GM23338 (cell line): ENCODE data around the gene PDE4D. TPM values are rescaled to one million over a fixed set of nuclear protein-coding genes. Genes with fewer than 3 reads are reported as not detected.

Experiments used
- ATAC-seq: fragments of 200-7000 bp; cut with Tn5 transposase; 3 replicates; pipeline ENCODE4 v1.9.1; 2020
- DNase-seq: peaks from one replicate; pipeline ENCODE4 v3.0.0-alpha.2; 2015; ENCODE audit warnings: low spot score
- H2AFZ ChIP-seq: fragments of 200-600 bp; sonication (generic); 2 replicates; pipeline ENCODE4 v1.8.0; 2016; ENCODE audit warnings: antibody characterized with exemption, mild to moderate bottlenecking, moderate library complexity
- H3F3A ChIP-seq: fragments of 200-600 bp; sonication (generic); replicated peaks from 2 replicates; pipeline ENCODE4 v1.8.0; 2017; ENCODE audit warnings: antibody characterized with exemption, mixed run types, low read depth
- H3K27ac ChIP-seq: fragments of 200-600 bp; sonication (generic); 2 replicates; pipeline ENCODE4 v1.6.1; 2016; ENCODE audit warnings: low read depth
- H3K27me3 ChIP-seq: fragments of 200-600 bp; sonication (generic); 2 replicates; pipeline ENCODE4 v1.8.0; 2016; ENCODE audit warnings: mild to moderate bottlenecking, mixed run types, moderate library complexity; ENCODE audit not compliant: insufficient read depth
- H3K36me3 ChIP-seq: fragments of 200-600 bp; sonication (generic); 2 replicates; pipeline ENCODE4 v1.8.0; 2016; ENCODE audit warnings: mild to moderate bottlenecking; ENCODE audit not compliant: insufficient read depth
- H3K4me1 ChIP-seq: fragments of 200-600 bp; sonication (generic); 2 replicates; pipeline ENCODE4 v1.8.0; 2016; ENCODE audit warnings: mild to moderate bottlenecking, moderate library complexity; ENCODE audit not compliant: insufficient read depth
- H3K4me2 ChIP-seq: fragments of 200-600 bp; sonication (generic); 2 replicates; pipeline ENCODE4 v1.7.1; 2017; ENCODE audit warnings: mixed run types
- H3K4me3 ChIP-seq: fragments of 200-600 bp; sonication (generic); 2 replicates; pipeline ENCODE4 v1.6.1; 2016; ENCODE audit warnings: mixed run types
- H3K79me2 ChIP-seq: fragments of 200-600 bp; sonication (generic); replicated peaks from 2 replicates; pipeline ENCODE4 v1.8.0; 2017; ENCODE audit warnings: mild to moderate bottlenecking; ENCODE audit not compliant: insufficient read depth
- H3K9me2 ChIP-seq: fragments of 200-600 bp; sonication (generic); 2 replicates; pipeline ENCODE4 v1.8.0; 2017; ENCODE audit not compliant: insufficient read depth
- H4K20me1 ChIP-seq: fragments of 200-600 bp; sonication (generic); replicated peaks from 2 replicates; pipeline ENCODE4 v1.8.0; 2017; ENCODE audit warnings: mild to moderate bottlenecking; ENCODE audit not compliant: insufficient read depth
- H3K27ac Mint-ChIP-seq: 2 replicates; pipeline ENCODE4 v1.8.0; 2020; ENCODE audit warnings: inconsistent platforms, mild to moderate bottlenecking, moderate library complexity, mixed read lengths
- H3K27me3 Mint-ChIP-seq: 3 replicates; pipeline ENCODE4 v1.8.0; 2022; ENCODE audit warnings: low read depth, mild to moderate bottlenecking, moderate library complexity, mixed read lengths, inconsistent platforms; ENCODE audit not compliant: insufficient read depth, poor library complexity
- H3K36me3 Mint-ChIP-seq: 3 replicates; pipeline ENCODE4 v1.8.0; 2021; ENCODE audit warnings: low read depth, mild to moderate bottlenecking, inconsistent platforms, moderate library complexity, mixed read lengths
- H3K4me1 Mint-ChIP-seq: 3 replicates; pipeline ENCODE4 v1.8.0; 2020; ENCODE audit warnings: mild to moderate bottlenecking, inconsistent platforms, mixed read lengths
- H3K4me3 Mint-ChIP-seq: 3 replicates; pipeline ENCODE4 v1.8.0; 2021; ENCODE audit warnings: moderate library complexity, mild to moderate bottlenecking, inconsistent platforms, mixed read lengths
- H3K9me3 Mint-ChIP-seq: 3 replicates; pipeline ENCODE4 v1.8.0; 2020; ENCODE audit warnings: moderate library complexity, mild to moderate bottlenecking, inconsistent platforms, mixed read lengths
- ETS1 ChIP-seq: IDR thresholded peaks from 2 replicates; pipeline ENCODE4 v1.6.1; 2016; ENCODE audit warnings: antibody characterized with exemption
- EZH2 ChIP-seq: fragments of 200-600 bp; sonication (generic); IDR thresholded peaks from one replicate; pipeline ENCODE4 v1.8.0; 2017; ENCODE audit warnings: antibody characterized with exemption, mild to moderate bottlenecking, low read depth; ENCODE audit not compliant: unreplicated experiment
- EZH2phosphoT487 ChIP-seq: fragments of 200-600 bp; sonication (generic); IDR thresholded peaks from one replicate; pipeline ENCODE4 v1.8.1; 2018; ENCODE audit warnings: antibody characterized with exemption; ENCODE audit not compliant: unreplicated experiment
- JUNB ChIP-seq: IDR thresholded peaks from one replicate; pipeline ENCODE4 v1.6.1; 2016; ENCODE audit warnings: antibody characterized with exemption; ENCODE audit not compliant: unreplicated experiment
- NANOG ChIP-seq: IDR thresholded peaks from 2 replicates; pipeline ENCODE4 v1.6.1; 2016; ENCODE audit warnings: antibody characterized with exemption, borderline replicate concordance
- POLR2AphosphoS5 ChIP-seq: IDR thresholded peaks from 2 replicates; pipeline ENCODE4 v1.6.1; 2016; ENCODE audit warnings: antibody characterized with exemption, low read depth
- REST ChIP-seq: IDR thresholded peaks from one replicate; pipeline ENCODE4 v1.6.1; 2018; ENCODE audit warnings: antibody characterized with exemption; ENCODE audit not compliant: unreplicated experiment
- STAT1 ChIP-seq: IDR thresholded peaks from one replicate; pipeline ENCODE4 v1.6.1; 2016; ENCODE audit warnings: antibody characterized with exemption; ENCODE audit not compliant: unreplicated experiment
- ZNF114 ChIP-seq: fragments of 250-450 bp; sonication (Bioruptor Pico); IDR thresholded peaks from 2 replicates; pipeline ENCODE4 v1.5.0; 2020; ENCODE audit warnings: mild to moderate bottlenecking, moderate library complexity
- polyA plus RNA-seq: library from polyadenylated mRNA; unstranded; fragments of >200 nt; fragmentation: Nextera tagmentation; extraction: Ambion mirVana; gene quantifications from 2 replicates; pipeline ENCODE4 v1.2.1, GENCODE V29; 2016
- total RNA-seq: library from RNA; depleted of rRNA; stranded (reverse); fragments of >200 nt; shearing (Covaris generic); gene quantifications from 2 replicates; pipeline ENCODE4 v1.2.3, GENCODE V29; 2014
- TF ChIP-seq, protein P1 (sequence below), 2 experiments: fragments of 200-600 bp in 1 of 2; sonication (generic) in 1 of 2; conservative IDR thresholded peaks; 2 replicates each; pipeline versions ENCODE4 v1.5.1 to v1.6.1; 2016 to 2017; ENCODE audit warnings: antibody characterized with exemption in 2 of 2, low read depth in 2 of 2, mild to moderate bottlenecking in 2 of 2, moderate library complexity in 1 of 2

Gene PDE4D
- total and polyA plus RNA-seq, 2 experiments from 2014 or later: 2.1 to 4.7 TPM

GRCh38 chr5:59660737-59661136 is 232.8 kb downstream of the PDE4D start:
- Mint-ChIP-seq H3K27ac (no peak overlapping the region), H3K4me3 (no peak overlapping the region)

GRCh38 chr5:59656351-59657254 is 236.9 kb downstream of the PDE4D start:
- H3K36me3 Mint-ChIP-seq: no peaks in the 10 kb centered on the region
- Histone ChIP-seq H3K4me2 (no peak overlapping the region), H3K27ac (no peak overlapping the region), H3K79me2 (no peaks in the 10 kb centered on the region), H3K4me3 (no peak overlapping the region), H2AFZ (no peak overlapping the region), H4K20me1 (no peaks in the 10 kb centered on the region), H3K36me3 (no peaks in the 10 kb centered on the region), H3K27me3 (no peaks in the 10 kb centered on the region), H3K9me2 (no peaks in the 10 kb centered on the region), H3F3A (no peaks in the 10 kb centered on the region), H3K4me1 (0 out of 2 replicates have a peak, but pooled peaks cover 5% of the 10 kb centered on the region)
- ATAC-seq (no peak), DNase-seq (no peak)
- H3K4me3 Mint-ChIP-seq: no peak overlapping the region
- no peak overlapping the region for H3K27ac Mint-ChIP-seq
- peaks cover 2% of the 10 kb centered on the region for H3K4me1 Mint-ChIP-seq
- H3K27me3 Mint-ChIP-seq: no peaks in the 10 kb centered on the region
- no peaks in the 10 kb centered on the region for H3K9me3 Mint-ChIP-seq
- TF ChIP-seq REST (no peak), JUNB (no peak), ETS1 (no peak), NANOG (no peak), STAT1 (no peak), ZNF114 (no peak), POLR2AphosphoS5 (no peak), EZH2 (no peak), EZH2phosphoT487 (no peak)
- TF ChIP-seq, protein P1, sequence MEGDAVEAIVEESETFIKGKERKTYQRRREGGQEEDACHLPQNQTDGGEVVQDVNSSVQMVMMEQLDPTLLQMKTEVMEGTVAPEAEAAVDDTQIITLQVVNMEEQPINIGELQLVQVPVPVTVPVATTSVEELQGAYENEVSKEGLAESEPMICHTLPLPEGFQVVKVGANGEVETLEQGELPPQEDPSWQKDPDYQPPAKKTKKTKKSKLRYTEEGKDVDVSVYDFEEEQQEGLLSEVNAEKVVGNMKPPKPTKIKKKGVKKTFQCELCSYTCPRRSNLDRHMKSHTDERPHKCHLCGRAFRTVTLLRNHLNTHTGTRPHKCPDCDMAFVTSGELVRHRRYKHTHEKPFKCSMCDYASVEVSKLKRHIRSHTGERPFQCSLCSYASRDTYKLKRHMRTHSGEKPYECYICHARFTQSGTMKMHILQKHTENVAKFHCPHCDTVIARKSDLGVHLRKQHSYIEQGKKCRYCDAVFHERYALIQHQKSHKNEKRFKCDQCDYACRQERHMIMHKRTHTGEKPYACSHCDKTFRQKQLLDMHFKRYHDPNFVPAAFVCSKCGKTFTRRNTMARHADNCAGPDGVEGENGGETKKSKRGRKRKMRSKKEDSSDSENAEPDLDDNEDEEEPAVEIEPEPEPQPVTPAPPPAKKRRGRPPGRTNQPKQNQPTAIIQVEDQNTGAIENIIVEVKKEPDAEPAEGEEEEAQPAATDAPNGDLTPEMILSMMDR (conservative IDR thresholded peaks at IDR 0.05; ENCODE audit: low read depth in 2 of 2): no peak

More at GRCh38 chr5:59660737-59661136, 232.8 kb downstream of the PDE4D start:
- H3K36me3 ChIP-seq: no peaks in the 10 kb centered on the region
- Mint-ChIP-seq H3K4me1 (peaks cover 10% of the 10 kb centered on the region), H3K27me3 (no peaks in the 10 kb centered on the region), H3K9me3 (no peaks in the 10 kb centered on the region), H3K36me3 (no peaks in the 10 kb centered on the region)
- DNase-seq: peak; percentile 38
- no peak for TF ChIP-seq NANOG
- TF ChIP-seq, protein P1 (conservative IDR thresholded peaks at IDR 0.05; ENCODE audit: low read depth in 2 of 2): peak; percentile 57 to 64
- H3F3A ChIP-seq: no peaks in the 10 kb centered on the region
- no peaks in the 10 kb centered on the region for H3K79me2 ChIP-seq
- H2AFZ ChIP-seq: no peak overlapping the region; the same call in 1 of the 2 replicates
- no peak overlapping the region for H3K4me2 ChIP-seq
- no peaks in the 10 kb centered on the region for H3K27me3 ChIP-seq
- ATAC-seq: peak; percentile 42; the same call in 1 of the 3 replicates
- no peaks in the 10 kb centered on the region for H4K20me1 ChIP-seq
- no peak overlapping the region for H3K4me3 ChIP-seq
- no peak overlapping the region for H3K27ac ChIP-seq
- H3K9me2 ChIP-seq: no peaks in the 10 kb centered on the region
- peaks cover 15% of the 10 kb centered on the region; the same call in 1 of the 2 replicates for H3K4me1 ChIP-seq
